Measurements from ENCODE around the gene SCN10A.

Gene SCN10A

GRCh38 chr3:38816026-38816425 lies at the start of gene SCN10A:
Gene SCN10A, minus strand, starts transcription at chr3:38816217. Its CDS starts 22,207 bp downstream, at chr3:38794010.
- DNase-seq (ENCODE audit: low read depth in 2 of 3, low spot score in 1 of 3) = no peak

GRCh38 chr3:38853011-38853410 lies 37.0 kb upstream of the SCN10A start:
- no peak for DNase-seq (ENCODE audit: low read depth in 2 of 3, low spot score in 1 of 3)

GRCh38 chr3:38843898-38844297 lies 27.9 kb upstream of the SCN10A start:
- no peak for DNase-seq (ENCODE audit: low read depth in 2 of 3, low spot score in 1 of 3)

GRCh38 chr3:38842266-38842965 lies 26.4 kb upstream of the SCN10A start:
- DNase-seq (ENCODE audit: low read depth in 2 of 3, low spot score in 1 of 3) = no peak

- DNase-seq (ENCODE audit: low read depth in 2 of 3, low spot score in 1 of 3) = no peak
Measured at GRCh38 chr3:38840987-38841386, 25.0 kb upstream of the SCN10A start.

- no peak for DNase-seq (ENCODE audit: low read depth in 2 of 3, low spot score in 1 of 3)
Measured at GRCh38 chr3:38837358-38837757, 21.3 kb upstream of the SCN10A start.

GRCh38 chr3:38836561-38836960 lies 20.5 kb upstream of the SCN10A start:
- DNase-seq (ENCODE audit: low read depth in 2 of 3, low spot score in 1 of 3) = no peak

- DNase-seq (ENCODE audit: low read depth in 2 of 3, low spot score in 1 of 3) = no peak
Measured at GRCh38 chr3:38835939-38836338, 19.9 kb upstream of the SCN10A start.

- no peak for DNase-seq (ENCODE audit: low read depth in 2 of 3, low spot score in 1 of 3)
Measured at GRCh38 chr3:38834717-38835116, 18.7 kb upstream of the SCN10A start.

- peak; percentile 3 to 30 (median 25) for DNase-seq (ENCODE audit: low read depth in 2 of 3, low spot score in 1 of 3)
Measured at GRCh38 chr3:38834110-38834509, 18.1 kb upstream of the SCN10A start.

GRCh38 chr3:38829404-38829803 lies 13.4 kb upstream of the SCN10A start:
- DNase-seq (ENCODE audit: low read depth in 2 of 3, low spot score in 1 of 3) = no peak

- no peak for DNase-seq (ENCODE audit: low read depth in 2 of 3, low spot score in 1 of 3)
Measured at GRCh38 chr3:38828681-38829080, 12.7 kb upstream of the SCN10A start.

- no peak for DNase-seq (ENCODE audit: low read depth in 2 of 3, low spot score in 1 of 3)
Measured at GRCh38 chr3:38827791-38828190, 11.8 kb upstream of the SCN10A start.

GRCh38 chr3:38826001-38826400 lies 10.0 kb upstream of the SCN10A start:
- no peak for DNase-seq (ENCODE audit: low read depth in 2 of 3, low spot score in 1 of 3)

- no peak for DNase-seq (ENCODE audit: low read depth in 2 of 3, low spot score in 1 of 3)
Measured at GRCh38 chr3:38824349-38824748, 8.3 kb upstream of the SCN10A start.

GRCh38 chr3:38823722-38824121 lies 7.7 kb upstream of the SCN10A start:
- no peak for DNase-seq (ENCODE audit: low read depth in 2 of 3, low spot score in 1 of 3)

- DNase-seq (ENCODE audit: low read depth in 2 of 3, low spot score in 1 of 3) = no peak
Measured at GRCh38 chr3:38823186-38823585, 7.2 kb upstream of the SCN10A start.

GRCh38 chr3:38811822-38812221 lies 4.2 kb downstream of the SCN10A start:
- no peak for DNase-seq (ENCODE audit: low read depth in 2 of 3, low spot score in 1 of 3)

GRCh38 chr3:38805765-38806386 lies 10.1 kb downstream of the SCN10A start:
- DNase-seq (ENCODE audit: low read depth in 2 of 3, low spot score in 1 of 3) = peak; percentile 20 to 42 (median 23)

GRCh38 chr3:38805004-38805403 lies 11.0 kb downstream of the SCN10A start:
- DNase-seq (ENCODE audit: low read depth in 2 of 3, low spot score in 1 of 3) = no peak

- DNase-seq (ENCODE audit: low read depth in 2 of 3, low spot score in 1 of 3) = no peak
Measured at GRCh38 chr3:38800511-38800910, 15.5 kb downstream of the SCN10A start.

- DNase-seq (ENCODE audit: low read depth in 2 of 3, low spot score in 1 of 3) = no peak
Measured at GRCh38 chr3:38793721-38794120, 22.3 kb downstream of the SCN10A start.

- DNase-seq (ENCODE audit: low read depth in 2 of 3, low spot score in 1 of 3) = no peak
Measured at GRCh38 chr3:38792983-38793382, 23.0 kb downstream of the SCN10A start.

Data from stimulated activated CD4-positive, alpha-beta T cell treated with anti-CD3 and anti-CD28 coated beads, Interleukin-12 subunit alpha, Interleukin-12 subunit beta, amount 100 ng/mL, for 48 hours (primary cell).